A549 (cell line): Measurements from ENCODE around the gene P2RY14. TPM values are rescaled to one million over a fixed set of nuclear protein-coding genes. Genes with fewer than 3 reads are reported as not detected.

Experiments used
- ATAC-seq, 2 experiments: fragments of 200-7000 bp in 1 of 2; fragments of >200 bp in 1 of 2; cut with Nextera tagmentation in 1 of 2; cut with Tn5 transposase in 1 of 2; 3 replicates each; pipeline versions ENCODE4 v1.8.0 to v1.9.1; 2018 to 2020; ENCODE audit warnings: mild to moderate bottlenecking in 1 of 2, moderate library complexity in 1 of 2
- CTCF ChIA-PET: fragments of 300-600 bp; sonication (Branson Sonifier 250); formaldehyde crosslinking; extraction: SDS; loops from one replicate; lab custom pipeline; 2021; ENCODE audit warnings: antibody characterized with exemption, inconsistent platforms; lab: Yijun Ruan, JAX
- POLR2A ChIA-PET: fragments of 350-600 bp; formaldehyde crosslinking; extraction: SDS; loops from one replicate; lab custom pipeline; 2021; ENCODE audit warnings: antibody characterized with exemption, inconsistent platforms; lab: Yijun Ruan, JAX
- DNase-seq, 2 experiments: peaks; one replicate each; pipeline versions ENCODE4 v3.0.0 to v3.0.0-alpha.2; 2011 to 2016; ENCODE audit warnings: low read depth in 1 of 2, low spot score in 1 of 2
- FAIRE-seq: peaks from 2 replicates; lab custom pipeline; 2011; peaks lifted over from hg19 to GRCh38; lab: Jason Lieb, UNC
- H3K27ac ChIP-seq, 2 experiments: fragments of >200 bp; sonication (Bioruptor Twin); formaldehyde crosslinking; 3 replicates each; pipeline ENCODE4 v1.5.1; 2016 to 2017
- H3K4me1 ChIP-seq: fragments of >200 bp; sonication (Bioruptor Twin); formaldehyde crosslinking; 3 replicates; pipeline ENCODE4 v1.6.1; 2016
- H3K4me2 ChIP-seq: fragments of >200 bp; sonication (Bioruptor Twin); formaldehyde crosslinking; 3 replicates; pipeline ENCODE4 v1.6.1; 2016
- H3K4me3 ChIP-seq: fragments of >200 bp; sonication (Bioruptor Twin); formaldehyde crosslinking; 3 replicates; pipeline ENCODE4 v1.5.1; 2016
- H3K9me3 ChIP-seq: fragments of >200 bp; sonication (Bioruptor Twin); formaldehyde crosslinking; 3 replicates; pipeline ENCODE4 v1.6.1; 2016
- BCL3 ChIP-seq: fragments of >200 bp; sonication (Bioruptor Twin); formaldehyde crosslinking; IDR thresholded peaks from 3 replicates; pipeline ENCODE4 v1.6.1; 2016
- BHLHE40 ChIP-seq: IDR thresholded peaks from 2 replicates; pipeline ENCODE4 v1.6.1; 2012; ENCODE audit warnings: low read depth, low read length, inconsistent platforms
- CBX2 ChIP-seq: fragments of 200-600 bp; sonication (generic); IDR thresholded peaks from 2 replicates; pipeline ENCODE4 v1.6.1; 2016; ENCODE audit warnings: low read depth, mild to moderate bottlenecking, borderline replicate concordance
- CEBPB ChIP-seq, 2 experiments: fragments of >200 bp in 1 of 2; sonication (Bioruptor Twin) in 1 of 2; formaldehyde crosslinking in 1 of 2; IDR thresholded peaks; 2 replicates each; pipeline ENCODE4 v1.6.1; 2012 to 2016
- CHD2 ChIP-seq: fragments of 150-350 bp; IDR thresholded peaks from 2 replicates; pipeline ENCODE4 v1.6.1; 2014; ENCODE audit warnings: low read length; ENCODE audit not compliant: partially characterized antibody
- EHF ChIP-seq: fragments of 250-450 bp; sonication (Bioruptor Pico); IDR thresholded peaks from 2 replicates; pipeline ENCODE4 v1.5.0; 2020; ENCODE audit warnings: mild to moderate bottlenecking
- EP300 ChIP-seq, 2 experiments: fragments of >200 bp; sonication (Bioruptor Twin); formaldehyde crosslinking; IDR thresholded peaks; 2 replicates in 1 of 2; 3 replicates in 1 of 2; pipeline ENCODE4 v1.6.1; 2016 to 2017
- FOSB ChIP-seq: fragments of 250-450 bp; sonication (Bioruptor Pico); IDR thresholded peaks from 2 replicates; pipeline ENCODE4 v1.5.0; 2020; ENCODE audit warnings: mild to moderate bottlenecking, moderate library complexity
- FOXS1 ChIP-seq: fragments of 250-450 bp; sonication (Bioruptor Pico); IDR thresholded peaks from 2 replicates; pipeline ENCODE4 v1.5.0; 2020; ENCODE audit warnings: mild to moderate bottlenecking, moderate library complexity
- GATA3 ChIP-seq: IDR thresholded peaks from 2 replicates; pipeline ENCODE4 v1.6.1; 2012; ENCODE audit warnings: borderline replicate concordance
- HDAC2 ChIP-seq: fragments of 200-600 bp; sonication (generic); IDR thresholded peaks from 2 replicates; pipeline ENCODE4 v1.6.1; 2016
- KDM5A ChIP-seq: fragments of 200-600 bp; sonication (generic); IDR thresholded peaks from 2 replicates; pipeline ENCODE4 v1.6.1; 2016; ENCODE audit warnings: antibody characterized with exemption, mild to moderate bottlenecking
- MAFK ChIP-seq: fragments of 450-650 bp; IDR thresholded peaks from 2 replicates; pipeline ENCODE4 v1.6.1; 2014; ENCODE audit not compliant: partially characterized antibody
- MAX ChIP-seq: IDR thresholded peaks from 2 replicates; pipeline ENCODE4 v1.6.1; 2012
- NFE2L2 ChIP-seq: fragments of 150-350 bp; conservative IDR thresholded peaks from 2 replicates; pipeline ENCODE4 v1.6.1; 2014; ENCODE audit warnings: low read length
- NR3C1 ChIP-seq: fragments of >200 bp; sonication (Bioruptor Twin); formaldehyde crosslinking; IDR thresholded peaks from 3 replicates; pipeline ENCODE4 v1.6.1; 2017
- PHF8 ChIP-seq: fragments of 200-600 bp; sonication (generic); IDR thresholded peaks from 2 replicates; pipeline ENCODE4 v1.6.1; 2016; ENCODE audit warnings: low read depth, mild to moderate bottlenecking, antibody characterized with exemption, moderate library complexity, borderline replicate concordance
- RAD21 ChIP-seq, 2 experiments: fragments of >200 bp in 1 of 2; sonication (Bioruptor Twin) in 1 of 2; formaldehyde crosslinking in 1 of 2; IDR thresholded peaks in 1 of 2; conservative IDR thresholded peaks in 1 of 2; 2 replicates in 1 of 2; 3 replicates in 1 of 2; pipeline ENCODE4 v1.6.1; 2012 to 2018; ENCODE audit warnings: inconsistent platforms in 1 of 2
- RCOR1 ChIP-seq: fragments of 150-350 bp; IDR thresholded peaks from 2 replicates; pipeline ENCODE4 v1.6.1; 2014; ENCODE audit warnings: antibody characterized with exemption, low read length, low read depth
- RFX5 ChIP-seq: fragments of 450-650 bp; IDR thresholded peaks from 2 replicates; pipeline ENCODE4 v1.7.1; 2014; ENCODE audit warnings: antibody characterized with exemption, mild to moderate bottlenecking, moderate library complexity
- RNF2 ChIP-seq: fragments of 200-600 bp; sonication (generic); IDR thresholded peaks from 2 replicates; pipeline ENCODE4 v1.6.1; 2016; ENCODE audit warnings: low read depth, mild to moderate bottlenecking, antibody characterized with exemption, moderate library complexity, borderline replicate concordance
- SMC3 ChIP-seq: fragments of >200 bp; sonication (Bioruptor Twin); formaldehyde crosslinking; IDR thresholded peaks from 3 replicates; pipeline ENCODE4 v1.6.1; 2018; ENCODE audit warnings: inconsistent platforms
- ZFP36 ChIP-seq: fragments of 450-650 bp; IDR thresholded peaks from 2 replicates; pipeline ENCODE4 v1.6.1; 2014; ENCODE audit warnings: borderline replicate concordance; ENCODE audit not compliant: partially characterized antibody
- ZNF302 ChIP-seq: fragments of 250-450 bp; sonication (Bioruptor Pico); IDR thresholded peaks from 2 replicates; pipeline ENCODE4 v1.9.0; 2021; ENCODE audit warnings: inconsistent platforms, mild to moderate bottlenecking, moderate library complexity
- WGBS: methylation state at CpG from one replicate; pipeline ENCODE4 v1.1.6; 2017; ENCODE audit errors: missing lambda C conversion rate; 5-methylcytosine and 5-hydroxymethylcytosine counted together
- polyA plus RNA-seq, 4 experiments: library from polyadenylated mRNA; depleted of rRNA in 3 of 4; stranded (reverse); fragments of >200 nt; fragmentation: RNase III in 1 of 4; extraction: RNeasy Plus Mini Kit Qiagen cat#74134 plus additional on column Dnase treatment in 1 of 4; gene quantifications; 2 replicates in 3 of 4; 3 replicates in 1 of 4; pipeline ENCODE4 v1.2.3, GENCODE V29; 2011 to 2017
- TF ChIP-seq, protein P1 (sequence below): fragments of >200 bp; sonication (Bioruptor Twin); formaldehyde crosslinking; IDR thresholded peaks from 3 replicates; pipeline ENCODE4 v1.5.1; 2016
- TF ChIP-seq, protein P2 (sequence below): fragments of 250-450 bp; sonication (Bioruptor Pico); IDR thresholded peaks from 2 replicates; pipeline ENCODE4 v1.5.0; 2021; ENCODE audit warnings: mild to moderate bottlenecking, moderate library complexity, borderline replicate concordance
- TF ChIP-seq, protein P3 (sequence below): fragments of 450-650 bp; IDR thresholded peaks from 2 replicates; pipeline ENCODE4 v1.6.1; 2014; ENCODE audit warnings: antibody characterized with exemption
- TF ChIP-seq, protein P4 (sequence below): fragments of 250-450 bp; sonication (Bioruptor Pico); IDR thresholded peaks from 2 replicates; pipeline ENCODE4 v1.5.0; 2020; ENCODE audit warnings: low read depth, mild to moderate bottlenecking, moderate library complexity

P2RY14 gene
- polyA plus RNA-seq, 2 of the 4 experiments (the other 2 are of a cell fraction) = not detected

- POLR2A ChIA-PET = no interaction called here
- CTCF ChIA-PET = interaction anchor here (0.6 to 3.2 kb wide), 7 partner anchors 10 to 1053 kb away, joined by 3 to 12 read pairs (median 3); no protein-coding TSS in a partner anchor
- WGBS = 42% methylated on average over 2 of the region's 2 CpGs
- no peak for ATAC-seq
- peaks cover 18% of the 10 kb centered on the region; the same call in 2 of the 3 replicates for H3K4me1 ChIP-seq
- H3K27ac ChIP-seq = no peak overlapping the region
- H3K9me3 ChIP-seq = no peaks in the 10 kb centered on the region
- TF ChIP-seq ZFP36 (no peak), RAD21 (conservative IDR thresholded peaks at IDR 0.05 in 1 of 2, IDR thresholded peaks at IDR 0.05 in 1 of 2) (no peak), FOSB (CRISPR knock-in tag) (no peak), NFE2L2 (no peak), GATA3 (no peak), EP300 (IDR thresholded peaks at IDR 0.05) (no peak), PHF8 (no peak), SMC3 (no peak), FOXS1 (CRISPR knock-in tag) (no peak), MAX (no peak), KDM5A (no peak), RCOR1 (no peak), NR3C1 (no peak), MAFK (no peak), CEBPB (IDR thresholded peaks at IDR 0.05) (no peak), ZNF302 (CRISPR knock-in tag) (no peak)
- TF ChIP-seq, protein P1, sequence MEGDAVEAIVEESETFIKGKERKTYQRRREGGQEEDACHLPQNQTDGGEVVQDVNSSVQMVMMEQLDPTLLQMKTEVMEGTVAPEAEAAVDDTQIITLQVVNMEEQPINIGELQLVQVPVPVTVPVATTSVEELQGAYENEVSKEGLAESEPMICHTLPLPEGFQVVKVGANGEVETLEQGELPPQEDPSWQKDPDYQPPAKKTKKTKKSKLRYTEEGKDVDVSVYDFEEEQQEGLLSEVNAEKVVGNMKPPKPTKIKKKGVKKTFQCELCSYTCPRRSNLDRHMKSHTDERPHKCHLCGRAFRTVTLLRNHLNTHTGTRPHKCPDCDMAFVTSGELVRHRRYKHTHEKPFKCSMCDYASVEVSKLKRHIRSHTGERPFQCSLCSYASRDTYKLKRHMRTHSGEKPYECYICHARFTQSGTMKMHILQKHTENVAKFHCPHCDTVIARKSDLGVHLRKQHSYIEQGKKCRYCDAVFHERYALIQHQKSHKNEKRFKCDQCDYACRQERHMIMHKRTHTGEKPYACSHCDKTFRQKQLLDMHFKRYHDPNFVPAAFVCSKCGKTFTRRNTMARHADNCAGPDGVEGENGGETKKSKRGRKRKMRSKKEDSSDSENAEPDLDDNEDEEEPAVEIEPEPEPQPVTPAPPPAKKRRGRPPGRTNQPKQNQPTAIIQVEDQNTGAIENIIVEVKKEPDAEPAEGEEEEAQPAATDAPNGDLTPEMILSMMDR = no peak
- TF ChIP-seq, protein P2, sequence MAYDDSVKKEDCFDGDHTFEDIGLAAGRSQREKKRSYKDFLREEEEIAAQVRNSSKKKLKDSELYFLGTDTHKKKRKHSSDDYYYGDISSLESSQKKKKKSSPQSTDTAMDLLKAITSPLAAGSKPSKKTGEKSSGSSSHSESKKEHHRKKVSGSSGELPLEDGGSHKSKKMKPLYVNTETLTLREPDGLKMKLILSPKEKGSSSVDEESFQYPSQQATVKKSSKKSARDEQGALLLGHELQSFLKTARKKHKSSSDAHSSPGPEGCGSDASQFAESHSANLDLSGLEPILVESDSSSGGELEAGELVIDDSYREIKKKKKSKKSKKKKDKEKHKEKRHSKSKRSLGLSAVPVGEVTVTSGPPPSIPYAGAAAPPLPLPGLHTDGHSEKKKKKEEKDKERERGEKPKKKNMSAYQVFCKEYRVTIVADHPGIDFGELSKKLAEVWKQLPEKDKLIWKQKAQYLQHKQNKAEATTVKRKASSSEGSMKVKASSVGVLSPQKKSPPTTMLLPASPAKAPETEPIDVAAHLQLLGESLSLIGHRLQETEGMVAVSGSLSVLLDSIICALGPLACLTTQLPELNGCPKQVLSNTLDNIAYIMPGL = no peak
- TF ChIP-seq, protein P3, sequence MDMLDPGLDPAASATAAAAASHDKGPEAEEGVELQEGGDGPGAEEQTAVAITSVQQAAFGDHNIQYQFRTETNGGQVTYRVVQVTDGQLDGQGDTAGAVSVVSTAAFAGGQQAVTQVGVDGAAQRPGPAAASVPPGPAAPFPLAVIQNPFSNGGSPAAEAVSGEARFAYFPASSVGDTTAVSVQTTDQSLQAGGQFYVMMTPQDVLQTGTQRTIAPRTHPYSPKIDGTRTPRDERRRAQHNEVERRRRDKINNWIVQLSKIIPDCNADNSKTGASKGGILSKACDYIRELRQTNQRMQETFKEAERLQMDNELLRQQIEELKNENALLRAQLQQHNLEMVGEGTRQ = no peak
- TF ChIP-seq, protein P4, sequence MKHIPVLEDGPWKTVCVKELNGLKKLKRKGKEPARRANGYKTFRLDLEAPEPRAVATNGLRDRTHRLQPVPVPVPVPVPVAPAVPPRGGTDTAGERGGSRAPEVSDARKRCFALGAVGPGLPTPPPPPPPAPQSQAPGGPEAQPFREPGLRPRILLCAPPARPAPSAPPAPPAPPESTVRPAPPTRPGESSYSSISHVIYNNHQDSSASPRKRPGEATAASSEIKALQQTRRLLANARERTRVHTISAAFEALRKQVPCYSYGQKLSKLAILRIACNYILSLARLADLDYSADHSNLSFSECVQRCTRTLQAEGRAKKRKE (CRISPR knock-in tag) = no peak
- no peak overlapping the region for H3K4me3 ChIP-seq
- no peak for DNase-seq
- no peak overlapping the region for H3K4me2 ChIP-seq
- no peak for FAIRE-seq
Measured at GRCh38 chr3:151200586-151200985, 77.8 kb downstream of the P2RY14 start.

DNA sequence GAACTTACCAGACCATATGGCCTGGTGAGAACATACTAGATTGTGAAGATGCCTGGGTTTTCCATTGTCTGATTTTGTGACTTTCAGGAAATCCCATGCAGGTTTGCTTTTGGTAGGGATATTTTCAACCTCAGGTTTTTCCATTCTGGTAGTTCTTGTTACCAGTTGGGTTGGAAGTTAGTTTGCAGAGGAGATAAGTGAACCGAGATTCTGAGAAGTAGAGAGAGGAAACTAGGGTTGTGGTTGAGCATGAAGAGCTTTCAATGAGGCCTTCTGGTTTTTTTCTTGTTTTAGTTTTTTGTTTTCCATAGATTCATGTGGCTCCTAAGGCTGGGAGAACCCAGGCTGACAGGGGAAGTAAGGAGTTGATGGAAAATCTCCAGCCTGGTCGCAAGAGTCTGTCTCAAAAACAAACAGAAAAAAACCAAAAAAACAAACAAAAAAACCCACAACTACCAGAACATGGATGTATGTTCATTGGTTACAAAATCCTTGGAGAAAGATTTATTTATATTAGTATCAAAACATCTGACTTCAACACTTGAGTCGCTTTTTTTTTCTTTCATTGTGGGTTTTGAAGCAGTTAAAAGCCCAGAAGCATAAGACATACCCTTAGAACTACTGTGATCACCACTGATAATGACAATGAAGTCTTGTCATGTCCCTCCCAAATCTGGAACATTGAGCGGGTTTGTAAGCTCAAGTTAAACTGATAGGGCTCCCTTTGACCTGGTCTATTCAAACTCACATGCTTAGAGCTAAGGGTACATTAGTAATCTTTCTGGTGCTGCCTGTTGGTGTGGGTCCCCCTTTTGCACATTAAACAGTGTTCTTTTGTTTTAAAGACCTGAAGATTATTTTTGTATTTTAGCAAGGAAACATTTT is 78.5 kb downstream of the P2RY14 start:
- no peak for DNase-seq
- Histone ChIP-seq H3K27ac (peak overlapping the region in 1 of 2 experiments; percentile 27; a peak in 1 of 6 replicates), H3K4me3 (no peak overlapping the region), H3K4me2 (no peak overlapping the region), H3K9me3 (no peaks in the 10 kb centered on the region), H3K4me1 (peaks cover 18% of the 10 kb centered on the region; the same call in 2 of the 3 replicates)
- ChIA-PET CTCF (interaction anchor here (1.4 to 3.2 kb wide), 4 partner anchors 11 to 32 kb away, joined by 3 to 12 read pairs (median 10); no protein-coding TSS in a partner anchor), POLR2A (no interaction called here)
- FAIRE-seq = no peak
- 73% methylated on average over 4 of the region's 4 CpGs for WGBS
- ATAC-seq = no peak
- TF ChIP-seq RNF2 (no peak), HDAC2 (no peak), BHLHE40 (no peak), CEBPB (IDR thresholded peaks at IDR 0.05) (no peak), CHD2 (no peak), CBX2 (no peak), EHF (CRISPR knock-in tag) (no peak), RFX5 (no peak), BCL3 (no peak)
- TF ChIP-seq, protein P3 = no peak
